OCI-LY3 (cell line): ENCODE data around the gene MLST8.

Experiments used
- CTCF ChIP-seq: fragments of 200-600, 300-600 bp; sonication (generic); IDR thresholded peaks from 2 replicates; pipeline ENCODE4 v1.5.1; 2014; ENCODE audit warnings: antibody characterized with exemption, low read length, low read depth
- EZH2phosphoT487 ChIP-seq: fragments of 200-600 bp; shearing (Covaris generic); IDR thresholded peaks from 2 replicates; pipeline ENCODE4 v1.6.1; 2018; ENCODE audit warnings: antibody characterized with exemption, mixed run types, low read depth

- TF ChIP-seq CTCF = no peak
- no peak for TF ChIP-seq EZH2phosphoT487
Observed at GRCh38 chr16:2160915-2161551, 44.2 kb upstream of the MLST8 start.
